HG02884 (cell line): Measurements from ENCODE around the gene ADH7.
"Not testable (repeated sequence)": the region's sequence is repeated elsewhere in the genome, so short reads cannot be mapped to it uniquely, and the experiment has no call there.

Experiments used
- ATAC-seq: cut with Tn5 transposase; IDR thresholded peaks from one replicate; pipeline ENCODE4 v1.9.1; 2021; ENCODE audit warnings: mild to moderate bottlenecking, moderate library complexity; ENCODE audit not compliant: unreplicated experiment

ADH7 gene

GRCh38 chr4:99382745-99383360 is 52.3 kb downstream of the ADH7 start:
- ATAC-seq, result no peak

DNA sequence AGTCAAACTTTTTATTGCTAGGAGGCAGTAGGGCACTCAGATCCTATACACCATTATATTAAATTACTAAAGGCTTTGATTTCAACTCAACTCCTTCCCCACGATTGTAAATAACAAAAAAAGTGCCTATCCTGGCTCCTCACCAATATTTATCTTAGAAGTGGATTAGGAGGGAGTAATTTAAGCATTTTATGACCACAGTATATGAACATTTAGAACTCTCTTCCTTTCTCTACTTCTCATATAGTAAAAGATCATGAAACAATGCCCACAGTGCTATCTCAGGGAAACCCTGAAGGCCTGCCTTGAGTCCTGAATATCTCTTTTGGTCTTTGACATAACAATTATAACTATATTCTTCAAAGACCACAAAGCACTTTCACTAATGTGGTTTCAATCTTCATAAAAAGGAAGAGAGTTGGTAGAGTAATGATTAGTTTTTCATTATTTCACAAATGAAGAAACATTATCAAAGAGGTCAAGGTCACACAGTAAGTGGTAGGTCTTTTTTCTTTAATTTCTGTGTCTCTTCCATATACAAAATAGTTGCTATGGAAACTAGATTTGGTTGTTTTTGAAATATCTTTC is 53.5 kb downstream of the ADH7 start:
- ATAC-seq, result no peak

- ATAC-seq, result no peak
These were observed 55.6 kb downstream of the ADH7 start for GRCh38 chr4:99379571-99379970.

- ATAC-seq, result no peak
These were observed 56.3 kb downstream of the ADH7 start for GRCh38 chr4:99378876-99379275.

DNA sequence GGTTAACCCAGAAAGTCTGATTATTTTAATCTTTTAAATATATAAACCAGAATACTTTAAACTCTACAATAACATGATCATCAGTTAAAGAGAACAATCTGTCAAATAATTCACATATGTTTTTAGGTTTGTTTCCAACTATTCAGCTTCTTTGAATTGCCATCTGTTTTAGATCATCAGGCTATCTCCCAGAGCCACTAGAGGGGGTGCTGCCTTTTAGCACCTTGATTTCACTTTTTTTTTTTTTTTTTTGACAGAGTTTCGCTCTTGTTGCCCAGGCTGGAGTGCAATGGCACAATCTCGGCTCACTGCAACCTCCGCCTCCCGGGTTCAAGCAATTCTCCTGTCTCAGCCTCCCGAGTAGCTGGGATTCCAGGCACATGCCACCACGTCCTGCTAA is 57.8 kb downstream of the ADH7 start:
- not testable (repeated sequence) for ATAC-seq

- not testable (repeated sequence) for ATAC-seq
These were observed 62.7 kb downstream of the ADH7 start for GRCh38 chr4:99372464-99372863.

GRCh38 chr4:99367817-99368216 is 67.3 kb downstream of the ADH7 start:
- ATAC-seq, result not testable (repeated sequence)

- ATAC-seq, result no peak
These were observed 68.7 kb downstream of the ADH7 start for GRCh38 chr4:99366491-99366890.

- ATAC-seq, result no peak
These were observed 72.4 kb downstream of the ADH7 start for GRCh38 chr4:99362768-99363167.
